NT2/D1 (cell line): ENCODE data around the gene PLCH2.

Source experiments
- SUZ12 ChIP-seq: IDR thresholded peaks from 2 replicates; pipeline ENCODE4 v1.6.1; 2011; ENCODE audit not compliant: insufficient read length, insufficient read depth; ENCODE audit errors: extremely low read depth
- ZNF274 ChIP-seq: IDR thresholded peaks from 2 replicates; pipeline ENCODE4 v1.6.1; 2011; ENCODE audit warnings: mild to moderate bottlenecking, low read depth, low read length

GRCh38 chr1:2436876-2437275 lies 39.2 kb upstream of the PLCH2 start:
- TF ChIP-seq SUZ12 = no peak
- no peak for TF ChIP-seq ZNF274
